Pancreas (tissue), 10 donors: ENCODE results near the gene MILR1. TPM values are rescaled to one million over a fixed set of nuclear protein-coding genes. Genes with fewer than 3 reads are reported as not detected.

Source experiments
- ATAC-seq, 4 donors: fragments of 200-7000 bp; cut with Tn5 transposase; one replicate each; pipeline versions ENCODE4 v1.8.0 to v1.9.1; 2020; ENCODE audit warnings: mild to moderate bottlenecking in 4 of 4, moderate library complexity in 4 of 4
- DNase-seq, 6 donors: peaks; one replicate each; pipeline ENCODE4 v3.0.0-alpha.2; 2020
- FAIRE-seq: peaks from 2 replicates; lab custom pipeline; 2012; peaks lifted over from hg19 to GRCh38; lab: Jason Lieb, UNC
- H3K27ac ChIP-seq, 4 donors: fragments of 200-600 bp; sonication (generic); 1 replicate in 3 of 4; 2 replicates in 1 of 4; pipeline versions ENCODE4 v1.5.0 to v1.8.0; 2020
- H3K27me3 ChIP-seq, 4 donors: fragments of 200-600 bp; one replicate each; pipeline ENCODE4 v1.8.0; 2021
- H3K36me3 ChIP-seq, 3 donors: fragments of 200-600 bp; sonication (generic) in 1 of 3; one replicate each; pipeline versions ENCODE4 v1.5.0 to v1.8.0; 2020 to 2021
- H3K4me1 ChIP-seq, 3 donors: fragments of 200-600 bp; one replicate each; pipeline ENCODE4 v1.8.0; 2021
- H3K4me3 ChIP-seq, 4 donors: fragments of 200-600 bp; sonication (generic) in 2 of 4; one replicate each; pipeline versions ENCODE4 v1.5.0 to v1.8.0; 2020 to 2021
- H3K9me3 ChIP-seq, 4 donors: fragments of 200-600 bp; one replicate each; pipeline ENCODE4 v1.8.0; 2021
- WGBS, 2 donors: extraction: QIAGEN DNeasy Blood & Tissue Kit; methylation state at CpG; one replicate each; pipeline ENCODE4 v1.1.7; 2013; 5-methylcytosine and 5-hydroxymethylcytosine counted together
- intact Hi-C, 3 donors: fragments of 100-400 bp; cut with DNase I; formaldehyde crosslinking; loops; one replicate each; pipeline versions ENCODE4 v1.11.1 to v1.14.2; 2022
- polyA plus RNA-seq, 2 donors: library from polyadenylated mRNA; stranded (reverse); fragments of 200-250 nt; gene quantifications; one replicate each; pipeline ENCODE4 v1.2.3, GENCODE V29; 2013
- total RNA-seq, 6 donors: library from RNA; stranded (reverse); fragmentation: NEBNext Ultra II Directional in 4 of 6; extraction: Animal tissue kit (Norgen Biotek cat#: 25700) in 4 of 6; gene quantifications; one replicate each; pipeline versions ENCODE4 v1.2.1 to v1.2.4, GENCODE V29; 2021 to 2023
- TF ChIP-seq, protein P1 (sequence below), 4 donors: fragments of 200-600 bp; sonication (generic) in 3 of 4; IDR thresholded peaks; one replicate each; pipeline versions ENCODE4 v1.5.0 to v1.8.0; 2021; ENCODE audit warnings: antibody characterized with exemption in 4 of 4
- donor health status: healthy with polysubstance abuse.
- donor health status: DM: no; HTN: no; CAD: no; lungs with moderate emphysema.
- donor health status: DM: no; HTN: no; CAD: no.
- donor health status: control.
- donor health status: control.
- donor health status: Bipolar disorder and iron deficiency.
- donor health status: DM: yes; HTN: yes; CAD: no.
- donor health status: DM: no; HTN: no; CAD: no.
- donor health status: DM: no; HTN: no; CAD: no.
- donor health status: DM: yes; HTN: yes; CAD: no.

Gene MILR1
- total and polyA plus RNA-seq, 8 donors: 0.51 to 6.3 (median 1.3) TPM

GRCh38 chr17:64410750-64411490 lies 38.0 kb upstream of the MILR1 start:
- 94 to 96% methylated on average over 4 of the region's 4 CpGs for WGBS, 2 donors

GRCh38 chr17:64411999-64412771 lies 36.7 kb upstream of the MILR1 start:
- TF ChIP-seq, protein P1, sequence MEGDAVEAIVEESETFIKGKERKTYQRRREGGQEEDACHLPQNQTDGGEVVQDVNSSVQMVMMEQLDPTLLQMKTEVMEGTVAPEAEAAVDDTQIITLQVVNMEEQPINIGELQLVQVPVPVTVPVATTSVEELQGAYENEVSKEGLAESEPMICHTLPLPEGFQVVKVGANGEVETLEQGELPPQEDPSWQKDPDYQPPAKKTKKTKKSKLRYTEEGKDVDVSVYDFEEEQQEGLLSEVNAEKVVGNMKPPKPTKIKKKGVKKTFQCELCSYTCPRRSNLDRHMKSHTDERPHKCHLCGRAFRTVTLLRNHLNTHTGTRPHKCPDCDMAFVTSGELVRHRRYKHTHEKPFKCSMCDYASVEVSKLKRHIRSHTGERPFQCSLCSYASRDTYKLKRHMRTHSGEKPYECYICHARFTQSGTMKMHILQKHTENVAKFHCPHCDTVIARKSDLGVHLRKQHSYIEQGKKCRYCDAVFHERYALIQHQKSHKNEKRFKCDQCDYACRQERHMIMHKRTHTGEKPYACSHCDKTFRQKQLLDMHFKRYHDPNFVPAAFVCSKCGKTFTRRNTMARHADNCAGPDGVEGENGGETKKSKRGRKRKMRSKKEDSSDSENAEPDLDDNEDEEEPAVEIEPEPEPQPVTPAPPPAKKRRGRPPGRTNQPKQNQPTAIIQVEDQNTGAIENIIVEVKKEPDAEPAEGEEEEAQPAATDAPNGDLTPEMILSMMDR (IDR thresholded peaks at IDR 0.05): no peak
- DNase-seq (peak in 1 of 6 donors; percentile 43), ATAC-seq (peak in 3 of 4 donors; percentile 53 to 78 (median 75)), FAIRE-seq (no peak)
- Histone ChIP-seq H3K4me1 (no peaks in the 10 kb centered on the region), H3K9me3 (no peaks in the 10 kb centered on the region), H3K36me3 (no peaks in the 10 kb centered on the region), H3K27ac (peak overlapping the region in 1 of 4 donors; percentile 20), H3K4me3 (peak overlapping the region in 1 of 4 donors; percentile 0), H3K27me3 (no peaks in the 10 kb centered on the region)
- intact Hi-C loops: loop anchor here in 1 of 3 donors (5.0 kb wide), 1 partner anchor 90 kb away; no protein-coding TSS in a partner anchor
- 51 to 55% methylated on average over 24 of the region's 24 CpGs for WGBS, 2 donors

More at GRCh38 chr17:64410750-64411490, 38.0 kb upstream of the MILR1 start:
- FAIRE-seq (no peak), ATAC-seq (peak in 1 of 4 donors; percentile 50), DNase-seq (no peak)
- Histone ChIP-seq H3K27me3 (no peaks in the 10 kb centered on the region), H3K36me3 (no peaks in the 10 kb centered on the region), H3K27ac (no peak overlapping the region), H3K9me3 (no peaks in the 10 kb centered on the region), H3K4me3 (no peak overlapping the region), H3K4me1 (no peaks in the 10 kb centered on the region)
- TF ChIP-seq, protein P1 (IDR thresholded peaks at IDR 0.05): no peak
- intact Hi-C loops: loop anchor here in 1 of 3 donors (5.0 kb wide), 1 partner anchor 89 kb away; no protein-coding TSS in a partner anchor

DNA sequence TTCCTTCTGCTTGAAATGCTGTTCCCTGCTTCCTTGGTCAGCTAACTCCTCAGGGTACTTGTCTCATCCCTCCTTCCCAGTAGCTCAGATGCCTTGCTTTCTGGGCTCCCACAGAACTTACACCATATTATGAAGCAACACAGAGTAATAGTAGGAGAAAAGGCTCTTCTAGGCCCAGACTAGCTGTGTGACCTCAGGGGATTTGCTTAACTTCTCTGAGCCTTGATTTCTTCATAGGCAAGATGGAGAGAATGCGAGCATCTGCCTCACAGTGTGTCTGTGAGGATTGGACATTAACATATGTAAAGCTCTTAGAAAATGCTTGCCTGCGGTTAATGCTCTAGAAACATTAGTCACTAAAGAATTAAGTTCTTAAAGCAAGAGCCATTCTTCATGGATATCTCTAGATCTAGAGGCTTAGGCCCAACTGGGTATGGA lies 36.0 kb upstream of the MILR1 start:
- no peak for FAIRE-seq
- peak overlapping the region in 1 of 4 donors; percentile 0 for H3K4me3 ChIP-seq
- intact Hi-C loops: loop anchor here in 1 of 3 donors (5.0 kb wide), 1 partner anchor 91 kb away; no protein-coding TSS in a partner anchor

DNA sequence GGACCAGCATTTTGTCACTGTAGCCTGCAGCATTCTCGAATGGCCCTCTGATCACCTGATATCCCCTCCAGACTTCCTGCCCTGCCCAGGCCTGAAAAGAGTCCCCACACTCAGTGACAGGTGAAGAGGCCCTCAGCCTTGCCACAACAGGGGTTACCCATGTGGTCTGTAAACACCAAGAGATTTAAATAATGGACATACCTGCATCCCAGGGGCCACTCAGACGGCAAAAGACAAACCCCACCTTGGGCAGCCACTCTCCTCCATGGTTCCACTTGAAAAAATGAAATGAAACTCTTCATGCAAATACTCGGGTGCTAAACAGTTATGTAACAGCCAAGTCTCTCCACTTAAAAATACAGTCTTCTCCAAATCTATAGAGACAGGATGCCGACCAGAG lies 35.4 kb upstream of the MILR1 start:
- H3K4me3 ChIP-seq: no peak overlapping the region
- peak overlapping the region in 1 of 4 donors; percentile 20 for H3K27ac ChIP-seq
- intact Hi-C loops: loop anchor here in 1 of 3 donors (5.0 kb wide), 1 partner anchor 91 kb away; no protein-coding TSS in a partner anchor
- FAIRE-seq: no peak
- 64 to 80% methylated on average over 4 of the region's 4 CpGs for whole genome bisulfite sequencing, 2 donors
- TF ChIP-seq, protein P1 (IDR thresholded peaks at IDR 0.05): no peak
- H3K4me1 ChIP-seq: no peaks in the 10 kb centered on the region
- no peak for DNase-seq
- ATAC-seq: peak in 2 of 4 donors; percentile 11 to 49
- H3K27me3 ChIP-seq: no peaks in the 10 kb centered on the region
- no peaks in the 10 kb centered on the region for H3K36me3 ChIP-seq
- no peaks in the 10 kb centered on the region for H3K9me3 ChIP-seq

More for the DNA sequence above, 36.0 kb upstream of the MILR1 start:
- ATAC-seq (no peak), DNase-seq (no peak)
- TF ChIP-seq, protein P1 (IDR thresholded peaks at IDR 0.05): no peak
- Histone ChIP-seq H3K9me3 (no peaks in the 10 kb centered on the region), H3K27ac (peak overlapping the region in 1 of 4 donors; percentile 20), H3K27me3 (no peaks in the 10 kb centered on the region), H3K4me1 (no peaks in the 10 kb centered on the region), H3K36me3 (no peaks in the 10 kb centered on the region)
- 93 to 100% methylated on average over 2 of the region's 2 CpGs for WGBS, 2 donors
